A673 (cell line): ENCODE measurements around the gene RBFOX1.

ENCODE experiments used
- CTCF ChIP-seq: fragments of 300-800, 200-600 bp; sonication (generic); conservative IDR thresholded peaks from 2 replicates; pipeline ENCODE4 v1.5.1; 2017; ENCODE audit warnings: low read depth, mild to moderate bottlenecking, antibody characterized with exemption, low read length, moderate library complexity, mixed read lengths
- EZH2 ChIP-seq: fragments of 200-600 bp; sonication (generic); IDR thresholded peaks from 2 replicates; pipeline ENCODE4 v1.6.1; 2017; ENCODE audit warnings: borderline replicate concordance, low read depth, mild to moderate bottlenecking, mixed read lengths, antibody characterized with exemption, low read length; ENCODE audit not compliant: poor library complexity, severe bottlenecking

GRCh38 chr16:7566360-7566759 lies 233.7 kb downstream of the RBFOX1 start:
- TF ChIP-seq CTCF, result no peak
- no peak for TF ChIP-seq EZH2
